ENCODE measurements around the gene TENM4.
"Not testable (repeated sequence)": the region's sequence is repeated elsewhere in the genome, so short reads cannot be mapped to it uniquely, and the experiment has no call there.

Gene TENM4

GRCh38 chr11:79199729-79200354, 241.0 kb downstream of the TENM4 start:
- no peak for DNase-seq

GRCh38 chr11:79198898-79199250, 242.0 kb downstream of the TENM4 start:
- DNase-seq: no peak

- no peak for DNase-seq
Observed at GRCh38 chr11:79198203-79198897, 242.5 kb downstream of the TENM4 start.

- no peak for DNase-seq
Observed at GRCh38 chr11:79196950-79197349, 243.9 kb downstream of the TENM4 start.

- no peak for DNase-seq
Observed at GRCh38 chr11:79195209-79195608, 245.6 kb downstream of the TENM4 start.

- no peak for DNase-seq
Observed at GRCh38 chr11:79193663-79194310, 247.0 kb downstream of the TENM4 start.

- DNase-seq: no peak
Observed at GRCh38 chr11:79192836-79193235, 248.0 kb downstream of the TENM4 start.

- DNase-seq: not testable (repeated sequence)
Observed at GRCh38 chr11:79191716-79192115, 249.1 kb downstream of the TENM4 start.

- DNase-seq: not testable (repeated sequence)
Observed at GRCh38 chr11:79190553-79190952, 250.3 kb downstream of the TENM4 start.

- DNase-seq: no peak
Observed at GRCh38 chr11:79189601-79190000, 251.2 kb downstream of the TENM4 start.

- DNase-seq: no peak
Observed at GRCh38 chr11:79189055-79189454, 251.8 kb downstream of the TENM4 start.

- DNase-seq: no peak
Observed at GRCh38 chr11:79186669-79187068, 254.2 kb downstream of the TENM4 start.

GRCh38 chr11:79185351-79185750, 255.5 kb downstream of the TENM4 start:
- DNase-seq: no peak

- no peak for DNase-seq
Observed at GRCh38 chr11:79184285-79184684, 256.5 kb downstream of the TENM4 start.

- no peak for DNase-seq
Observed at GRCh38 chr11:79182794-79183193, 258.0 kb downstream of the TENM4 start.

GRCh38 chr11:79179087-79179486, 261.7 kb downstream of the TENM4 start:
- no peak for DNase-seq

- no peak for DNase-seq
Observed at GRCh38 chr11:79174045-79175008, 266.5 kb downstream of the TENM4 start.

GRCh38 chr11:79173615-79174014, 267.2 kb downstream of the TENM4 start:
- no peak for DNase-seq

GRCh38 chr11:79170321-79170720, 270.5 kb downstream of the TENM4 start:
- no peak for DNase-seq

GRCh38 chr11:79168530-79169110, 272.2 kb downstream of the TENM4 start:
- DNase-seq: no peak

GRCh38 chr11:79167510-79168188, 273.2 kb downstream of the TENM4 start:
- DNase-seq: no peak

- DNase-seq: no peak
Observed at GRCh38 chr11:79165908-79166307, 274.9 kb downstream of the TENM4 start.

Measured in NCI-H446 treated with DMSO at 0.1 percent for 48 hours (cell line).